ENCODE measurements around the gene CNEP1R1. TPM values are rescaled to one million over a fixed set of nuclear protein-coding genes. Genes with fewer than 3 reads are reported as not detected.

Gene CNEP1R1
- total and polyA plus RNA-seq, 2 experiments from 2014 or later: 14.4 to 24.3 TPM

GRCh38 chr16:49987381-49987780 is 37.6 kb upstream of the CNEP1R1 start:
- Histone ChIP-seq H3K4me1 (ENCODE audit: low read depth) (no peaks in the 10 kb centered on the region), H3K36me3 (no peaks in the 10 kb centered on the region), H3K27me3 (no peaks in the 10 kb centered on the region), H3K9me3 (ENCODE audit: low read depth) (no peaks in the 10 kb centered on the region), H3K4me3 (no peak overlapping the region), H3K27ac (no peak overlapping the region)
- no peak for DNase-seq (ENCODE audit: low read depth in 1 of 2, low spot score in 1 of 2)
- TF ChIP-seq CTCF (IDR thresholded peaks at IDR 0.05; ENCODE audit: low read depth, low read length): no peak

DNA sequence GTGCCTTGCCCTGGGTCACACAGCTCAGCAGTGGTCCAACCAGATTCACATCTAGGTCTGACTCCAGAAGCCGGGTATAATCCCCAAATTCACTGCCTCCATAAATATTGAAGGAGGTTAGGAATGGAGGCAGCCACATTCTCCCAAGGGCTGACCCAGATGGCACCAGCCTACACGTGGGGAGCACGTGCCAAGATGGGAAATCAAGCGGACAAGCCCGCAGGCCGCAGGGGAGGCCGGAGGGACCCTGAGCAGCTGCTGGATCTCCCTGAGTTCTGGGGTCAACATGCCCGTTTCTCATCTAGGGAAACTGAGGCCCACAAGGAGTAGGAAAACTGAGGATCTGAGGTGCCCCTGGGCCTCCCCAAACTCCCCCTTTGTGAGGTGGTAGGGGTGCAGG is 32.2 kb upstream of the CNEP1R1 start:
- no peak for TF ChIP-seq CTCF (IDR thresholded peaks at IDR 0.05; ENCODE audit: low read depth, low read length)
- DNase-seq (ENCODE audit: low read depth in 1 of 2, low spot score in 1 of 2): no peak
- Histone ChIP-seq H3K9me3 (ENCODE audit: low read depth) (no peaks in the 10 kb centered on the region), H3K4me1 (ENCODE audit: low read depth) (no peaks in the 10 kb centered on the region), H3K27me3 (peaks cover 8% of the 10 kb centered on the region), H3K36me3 (no peaks in the 10 kb centered on the region), H3K27ac (no peak overlapping the region), H3K4me3 (no peak overlapping the region)

GRCh38 chr16:49993579-49993978 is 31.4 kb upstream of the CNEP1R1 start:
- Histone ChIP-seq H3K27ac (no peak overlapping the region), H3K4me3 (no peak overlapping the region), H3K9me3 (ENCODE audit: low read depth) (no peaks in the 10 kb centered on the region), H3K36me3 (no peaks in the 10 kb centered on the region), H3K4me1 (ENCODE audit: low read depth) (no peaks in the 10 kb centered on the region), H3K27me3 (peaks cover 8% of the 10 kb centered on the region)
- TF ChIP-seq CTCF (IDR thresholded peaks at IDR 0.05; ENCODE audit: low read depth, low read length): no peak
- DNase-seq (ENCODE audit: low read depth in 1 of 2, low spot score in 1 of 2): peak in 1 of 2 donors; percentile 21

- no peak overlapping the region for H3K4me3 ChIP-seq
- TF ChIP-seq CTCF (IDR thresholded peaks at IDR 0.05; ENCODE audit: low read depth, low read length): no peak
- no peaks in the 10 kb centered on the region for H3K9me3 ChIP-seq (ENCODE audit: low read depth)
- no peaks in the 10 kb centered on the region for H3K4me1 ChIP-seq (ENCODE audit: low read depth)
- peaks cover 8% of the 10 kb centered on the region for H3K27me3 ChIP-seq
- DNase-seq (ENCODE audit: low read depth in 1 of 2, low spot score in 1 of 2): no peak
- H3K36me3 ChIP-seq: no peaks in the 10 kb centered on the region
- H3K27ac ChIP-seq: no peak overlapping the region
These were observed 31.0 kb upstream of the CNEP1R1 start for GRCh38 chr16:49994006-49994405.

DNA sequence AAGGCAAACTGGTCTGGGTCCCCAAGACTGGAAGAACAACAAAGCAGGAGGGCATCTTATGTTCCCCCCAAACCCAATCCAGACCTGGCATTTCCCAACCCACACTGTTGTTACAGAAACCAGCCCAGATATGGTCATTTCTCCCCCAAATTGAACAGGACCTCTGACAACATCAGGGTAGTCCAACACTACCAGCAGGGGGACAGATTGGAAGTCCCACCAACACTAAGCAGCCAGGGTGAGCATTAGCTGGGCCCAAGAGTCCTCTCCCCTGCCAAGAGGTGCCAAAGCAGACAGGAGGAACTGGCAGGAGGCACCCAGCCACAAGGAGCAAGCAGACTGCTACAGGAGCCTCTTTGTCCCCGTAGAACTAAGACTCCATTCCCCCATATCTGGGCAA is 29.3 kb upstream of the CNEP1R1 start:
- no peak overlapping the region for H3K27ac ChIP-seq
- TF ChIP-seq CTCF (IDR thresholded peaks at IDR 0.05; ENCODE audit: low read depth, low read length): no peak
- no peak overlapping the region for H3K4me3 ChIP-seq
- H3K4me1 ChIP-seq (ENCODE audit: low read depth): no peaks in the 10 kb centered on the region
- peaks cover 8% of the 10 kb centered on the region for H3K27me3 ChIP-seq
- no peaks in the 10 kb centered on the region for H3K9me3 ChIP-seq (ENCODE audit: low read depth)
- no peaks in the 10 kb centered on the region for H3K36me3 ChIP-seq
- no peak for DNase-seq (ENCODE audit: low read depth in 1 of 2, low spot score in 1 of 2)

- Histone ChIP-seq H3K27me3 (peaks cover 8% of the 10 kb centered on the region), H3K36me3 (no peaks in the 10 kb centered on the region), H3K4me3 (no peak overlapping the region), H3K9me3 (ENCODE audit: low read depth) (no peaks in the 10 kb centered on the region), H3K4me1 (ENCODE audit: low read depth) (no peaks in the 10 kb centered on the region), H3K27ac (no peak overlapping the region)
- no peak for TF ChIP-seq CTCF (IDR thresholded peaks at IDR 0.05; ENCODE audit: low read depth, low read length)
- DNase-seq (ENCODE audit: low read depth in 1 of 2, low spot score in 1 of 2): no peak
These were observed 27.2 kb upstream of the CNEP1R1 start for GRCh38 chr16:49997721-49998251.

All from cardiac muscle cell (in vitro differentiated cells and primary cell).